ENCODE data around the gene TBL1Y. TPM values are rescaled to one million over a fixed set of nuclear protein-coding genes. Genes with fewer than 3 reads are reported as not detected.

TBL1Y gene
- polyA plus RNA-seq, 1 donor from 2014 or later: not detected

DNA sequence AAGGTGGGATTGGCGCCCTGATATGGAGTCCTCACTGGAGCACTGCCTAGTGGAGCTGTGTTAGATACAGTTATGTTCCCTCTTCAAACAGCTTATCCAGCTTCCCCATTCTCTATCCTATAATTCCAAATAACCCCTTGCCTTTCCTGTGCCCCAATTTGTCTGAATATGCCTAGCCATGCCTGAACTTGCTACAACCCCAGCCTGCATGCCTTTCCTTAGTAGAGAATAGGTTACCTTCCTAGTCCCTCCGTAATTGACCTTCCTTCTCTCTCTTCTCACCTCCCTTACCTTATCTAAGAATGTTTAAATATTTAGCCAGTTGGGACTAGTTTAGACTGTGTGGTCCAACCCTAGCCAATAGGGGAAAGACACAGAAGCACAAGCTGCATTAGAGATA lies 102.6 kb downstream of the TBL1Y start:
- Histone ChIP-seq H3K36me3 (ENCODE audit: insufficient read depth, low read length) (no peaks in the 10 kb centered on the region), H3K9me3 (ENCODE audit: low read length) (no peaks in the 10 kb centered on the region), H3K79me2 (replicated peaks; ENCODE audit: insufficient read depth, low read length) (no peaks in the 10 kb centered on the region), H3K4me2 (ENCODE audit: low read length) (no peak overlapping the region), H3K27ac (ENCODE audit: low read length) (no peak overlapping the region), H2AFZ (ENCODE audit: low read depth, low read length) (no peak overlapping the region), H3F3A (ENCODE audit: insufficient read depth, low read length, poor library complexity, severe bottlenecking) (no peaks in the 10 kb centered on the region), H3K9me2 (ENCODE audit: insufficient read depth, low read length) (no peaks in the 10 kb centered on the region), H3K4me3 (ENCODE audit: low read length) (no peak overlapping the region), H3K9ac (ENCODE audit: low read length) (no peak overlapping the region), H4K20me1 (ENCODE audit: insufficient read depth) (no peaks in the 10 kb centered on the region), H3K27me3 (ENCODE audit: insufficient read depth, low read depth, low read length) (no peaks in the 10 kb centered on the region)
- no peak for TF ChIP-seq EZH2 (IDR thresholded peaks at IDR 0.05; ENCODE audit: borderline replicate concordance, insufficient read depth, low read length, poor library complexity, severe bottlenecking)
- no peak for TF ChIP-seq POLR2AphosphoS5 (IDR thresholded peaks at IDR 0.05)
- TF ChIP-seq, protein P1, sequence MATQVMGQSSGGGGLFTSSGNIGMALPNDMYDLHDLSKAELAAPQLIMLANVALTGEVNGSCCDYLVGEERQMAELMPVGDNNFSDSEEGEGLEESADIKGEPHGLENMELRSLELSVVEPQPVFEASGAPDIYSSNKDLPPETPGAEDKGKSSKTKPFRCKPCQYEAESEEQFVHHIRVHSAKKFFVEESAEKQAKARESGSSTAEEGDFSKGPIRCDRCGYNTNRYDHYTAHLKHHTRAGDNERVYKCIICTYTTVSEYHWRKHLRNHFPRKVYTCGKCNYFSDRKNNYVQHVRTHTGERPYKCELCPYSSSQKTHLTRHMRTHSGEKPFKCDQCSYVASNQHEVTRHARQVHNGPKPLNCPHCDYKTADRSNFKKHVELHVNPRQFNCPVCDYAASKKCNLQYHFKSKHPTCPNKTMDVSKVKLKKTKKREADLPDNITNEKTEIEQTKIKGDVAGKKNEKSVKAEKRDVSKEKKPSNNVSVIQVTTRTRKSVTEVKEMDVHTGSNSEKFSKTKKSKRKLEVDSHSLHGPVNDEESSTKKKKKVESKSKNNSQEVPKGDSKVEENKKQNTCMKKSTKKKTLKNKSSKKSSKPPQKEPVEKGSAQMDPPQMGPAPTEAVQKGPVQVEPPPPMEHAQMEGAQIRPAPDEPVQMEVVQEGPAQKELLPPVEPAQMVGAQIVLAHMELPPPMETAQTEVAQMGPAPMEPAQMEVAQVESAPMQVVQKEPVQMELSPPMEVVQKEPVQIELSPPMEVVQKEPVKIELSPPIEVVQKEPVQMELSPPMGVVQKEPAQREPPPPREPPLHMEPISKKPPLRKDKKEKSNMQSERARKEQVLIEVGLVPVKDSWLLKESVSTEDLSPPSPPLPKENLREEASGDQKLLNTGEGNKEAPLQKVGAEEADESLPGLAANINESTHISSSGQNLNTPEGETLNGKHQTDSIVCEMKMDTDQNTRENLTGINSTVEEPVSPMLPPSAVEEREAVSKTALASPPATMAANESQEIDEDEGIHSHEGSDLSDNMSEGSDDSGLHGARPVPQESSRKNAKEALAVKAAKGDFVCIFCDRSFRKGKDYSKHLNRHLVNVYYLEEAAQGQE (IDR thresholded peaks at IDR 0.05; ENCODE audit: borderline replicate concordance): no peak
- TF ChIP-seq MXI1 (conservative IDR thresholded peaks at IDR 0.05; ENCODE audit: poor library complexity, severe bottlenecking): no peak
- TF ChIP-seq RAD21 (conservative IDR thresholded peaks at IDR 0.05): no peak
- no peak for TF ChIP-seq SMC3 (conservative IDR thresholded peaks at IDR 0.05; ENCODE audit: poor library complexity)
- TF ChIP-seq, protein P2, sequence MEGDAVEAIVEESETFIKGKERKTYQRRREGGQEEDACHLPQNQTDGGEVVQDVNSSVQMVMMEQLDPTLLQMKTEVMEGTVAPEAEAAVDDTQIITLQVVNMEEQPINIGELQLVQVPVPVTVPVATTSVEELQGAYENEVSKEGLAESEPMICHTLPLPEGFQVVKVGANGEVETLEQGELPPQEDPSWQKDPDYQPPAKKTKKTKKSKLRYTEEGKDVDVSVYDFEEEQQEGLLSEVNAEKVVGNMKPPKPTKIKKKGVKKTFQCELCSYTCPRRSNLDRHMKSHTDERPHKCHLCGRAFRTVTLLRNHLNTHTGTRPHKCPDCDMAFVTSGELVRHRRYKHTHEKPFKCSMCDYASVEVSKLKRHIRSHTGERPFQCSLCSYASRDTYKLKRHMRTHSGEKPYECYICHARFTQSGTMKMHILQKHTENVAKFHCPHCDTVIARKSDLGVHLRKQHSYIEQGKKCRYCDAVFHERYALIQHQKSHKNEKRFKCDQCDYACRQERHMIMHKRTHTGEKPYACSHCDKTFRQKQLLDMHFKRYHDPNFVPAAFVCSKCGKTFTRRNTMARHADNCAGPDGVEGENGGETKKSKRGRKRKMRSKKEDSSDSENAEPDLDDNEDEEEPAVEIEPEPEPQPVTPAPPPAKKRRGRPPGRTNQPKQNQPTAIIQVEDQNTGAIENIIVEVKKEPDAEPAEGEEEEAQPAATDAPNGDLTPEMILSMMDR (IDR thresholded peaks at IDR 0.05; ENCODE audit: poor library complexity, severe bottlenecking): no peak
- no peak for TF ChIP-seq TAF1 (IDR thresholded peaks at IDR 0.05; ENCODE audit: low read depth)
- TF ChIP-seq EP300 (conservative IDR thresholded peaks at IDR 0.05; ENCODE audit: poor library complexity, severe bottlenecking): no peak

DNA sequence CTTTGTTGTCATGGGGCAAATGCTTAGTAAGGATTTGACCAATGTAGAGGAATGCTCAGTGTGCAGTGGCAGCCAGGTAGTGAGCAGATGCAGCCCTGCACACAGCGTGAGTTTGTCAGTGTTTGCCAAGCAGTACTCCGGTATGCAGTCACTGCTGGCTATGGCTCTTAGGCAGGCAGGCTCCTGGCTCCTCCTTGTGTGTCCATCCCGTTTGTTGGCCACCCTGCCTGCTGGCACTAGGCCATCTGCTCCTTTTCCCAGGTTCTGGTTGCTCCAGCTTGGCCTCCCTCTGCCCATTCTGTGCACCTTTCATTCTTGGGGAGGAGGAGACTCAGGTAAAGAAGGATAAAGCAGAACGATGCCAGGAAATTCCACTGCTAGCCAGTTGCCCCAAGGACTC lies 106.0 kb downstream of the TBL1Y start:
- Histone ChIP-seq H3K4me2 (ENCODE audit: low read length) (no peak overlapping the region), H3K4me3 (ENCODE audit: low read length) (no peak overlapping the region), H3K79me2 (replicated peaks; ENCODE audit: insufficient read depth, low read length) (no peaks in the 10 kb centered on the region), H3K9me3 (ENCODE audit: low read length) (no peaks in the 10 kb centered on the region), H3K27me3 (ENCODE audit: insufficient read depth, low read depth, low read length) (no peaks in the 10 kb centered on the region), H3K9me2 (ENCODE audit: insufficient read depth, low read length) (no peaks in the 10 kb centered on the region), H3K27ac (ENCODE audit: low read length) (no peak overlapping the region), H3K36me3 (ENCODE audit: insufficient read depth, low read length) (no peaks in the 10 kb centered on the region), H3F3A (ENCODE audit: insufficient read depth, low read length, poor library complexity, severe bottlenecking) (no peaks in the 10 kb centered on the region), H2AFZ (ENCODE audit: low read depth, low read length) (no peak overlapping the region), H3K9ac (ENCODE audit: low read length) (no peak overlapping the region), H4K20me1 (ENCODE audit: insufficient read depth) (no peaks in the 10 kb centered on the region)
- TF ChIP-seq RAD21 (conservative IDR thresholded peaks at IDR 0.05) (no peak), SMC3 (conservative IDR thresholded peaks at IDR 0.05; ENCODE audit: poor library complexity) (no peak), TAF1 (IDR thresholded peaks at IDR 0.05; ENCODE audit: low read depth) (no peak), EP300 (conservative IDR thresholded peaks at IDR 0.05; ENCODE audit: poor library complexity, severe bottlenecking) (no peak), POLR2AphosphoS5 (IDR thresholded peaks at IDR 0.05) (no peak), EZH2 (IDR thresholded peaks at IDR 0.05; ENCODE audit: borderline replicate concordance, insufficient read depth, low read length, poor library complexity, severe bottlenecking) (no peak), MXI1 (conservative IDR thresholded peaks at IDR 0.05; ENCODE audit: poor library complexity, severe bottlenecking) (no peak)
- TF ChIP-seq, protein P2 (IDR thresholded peaks at IDR 0.05; ENCODE audit: poor library complexity, severe bottlenecking): no peak
- TF ChIP-seq, protein P1 (IDR thresholded peaks at IDR 0.05; ENCODE audit: borderline replicate concordance): no peak

Data from neural cell (in vitro differentiated cells).